NCI-H2029 (cell line): ENCODE results near the gene UBR7.
"Not testable (repeated sequence)": the region's sequence is repeated elsewhere in the genome, so short reads cannot be mapped to it uniquely, and the experiment has no call there.

ENCODE experiments used
- DNase-seq: peaks from one replicate; lab custom pipeline; 2025; lab: John Stamatoyannopoulos, UW

UBR7 gene

GRCh38 chr14:93206793-93207467 lies at the start of gene UBR7, which contains the start of gene GON7:
UBR7 (plus strand) TSS chr14:93207256; CDS start chr14:93207292, 36 bp downstream.
GON7 (minus strand) TSS chr14:93207065; CDS start chr14:93207037, 28 bp downstream.
- peak; percentile 89 for DNase-seq

- not testable (repeated sequence) for DNase-seq
Measured at GRCh38 chr14:93158349-93158748, 48.7 kb upstream of the UBR7 start.

GRCh38 chr14:93159625-93160352 lies 47.3 kb upstream of the UBR7 start:
- not testable (repeated sequence) for DNase-seq

- DNase-seq = no peak
Measured at GRCh38 chr14:93160353-93160801, 46.7 kb upstream of the UBR7 start.

GRCh38 chr14:93161411-93161940 lies 45.6 kb upstream of the UBR7 start:
- no peak for DNase-seq

GRCh38 chr14:93163564-93163963 lies 43.5 kb upstream of the UBR7 start:
- no peak for DNase-seq

- not testable (repeated sequence) for DNase-seq
Measured at GRCh38 chr14:93165271-93166265, 41.5 kb upstream of the UBR7 start.

- DNase-seq = not testable (repeated sequence)
Measured at GRCh38 chr14:93168610-93169009, 38.4 kb upstream of the UBR7 start.

GRCh38 chr14:93169619-93170018 lies 37.4 kb upstream of the UBR7 start:
- not testable (repeated sequence) for DNase-seq

- not testable (repeated sequence) for DNase-seq
Measured at GRCh38 chr14:93170141-93170540, 36.9 kb upstream of the UBR7 start.

GRCh38 chr14:93171376-93171775 lies 35.7 kb upstream of the UBR7 start:
- no peak for DNase-seq

- no peak for DNase-seq
Measured at GRCh38 chr14:93173943-93174395, 33.1 kb upstream of the UBR7 start.

- DNase-seq = not testable (repeated sequence)
Measured at GRCh38 chr14:93174731-93175130, 32.3 kb upstream of the UBR7 start.

- no peak for DNase-seq
Measured at GRCh38 chr14:93175492-93175891, 31.6 kb upstream of the UBR7 start.

- no peak for DNase-seq
Measured at GRCh38 chr14:93183596-93184317, 23.3 kb upstream of the UBR7 start.

GRCh38 chr14:93184391-93185348 lies 22.4 kb upstream of the UBR7 start, which contains the start of the genes LYSET and MOAP1:
LYSET (plus strand) TSS chr14:93185317; CDS start chr14:93185406, 89 bp downstream.
MOAP1 (minus strand) TSS chr14:93184897; CDS start chr14:93184242, 655 bp downstream.
- DNase-seq = peak; percentile 67

- no peak for DNase-seq
Measured at GRCh38 chr14:93185349-93185720, 21.7 kb upstream of the UBR7 start.

- DNase-seq = no peak
Measured at GRCh38 chr14:93186466-93186865, 20.6 kb upstream of the UBR7 start.

GRCh38 chr14:93186956-93187355 lies 20.1 kb upstream of the UBR7 start:
- no peak for DNase-seq
